Breast epithelium (tissue), 3 donors: ENCODE data around the gene ADH4.
"Not testable (repeated sequence)": the region's sequence is repeated elsewhere in the genome, so short reads cannot be mapped to it uniquely, and the experiment has no call there.

Experiments
- POLR2A ChIP-seq: fragments of 450-650 bp; IDR thresholded peaks from one replicate; pipeline ENCODE4 v1.6.1; 2016; ENCODE audit warnings: antibody characterized with exemption, mild to moderate bottlenecking, moderate library complexity
- TF ChIP-seq, protein P1 (sequence below), 3 donors: fragments of 450-650 bp; IDR thresholded peaks; one replicate each; pipeline ENCODE4 v1.5.1; 2016 to 2017; ENCODE audit warnings: antibody characterized with exemption in 3 of 3, mild to moderate bottlenecking in 3 of 3, moderate library complexity in 3 of 3

DNA sequence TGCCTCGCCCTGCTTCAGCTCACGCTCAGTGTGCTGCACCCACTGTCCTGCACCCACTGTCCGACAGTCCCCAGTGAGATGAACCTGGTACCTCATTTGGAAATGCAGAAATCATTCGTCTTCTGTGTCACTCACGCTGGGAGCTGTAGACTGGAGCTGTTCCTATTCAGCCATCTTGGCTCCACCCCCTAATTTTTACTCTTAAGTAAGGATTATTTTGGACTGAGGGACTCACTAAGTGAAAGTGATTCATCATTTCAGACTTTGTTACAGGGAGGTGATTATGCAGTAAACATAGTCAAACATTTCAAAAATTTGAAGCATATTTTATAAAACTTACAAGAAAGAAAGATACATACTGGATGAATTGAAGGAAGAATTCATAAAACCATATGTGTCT is 44.3 kb downstream of the ADH4 start:
- TF ChIP-seq, protein P1, sequence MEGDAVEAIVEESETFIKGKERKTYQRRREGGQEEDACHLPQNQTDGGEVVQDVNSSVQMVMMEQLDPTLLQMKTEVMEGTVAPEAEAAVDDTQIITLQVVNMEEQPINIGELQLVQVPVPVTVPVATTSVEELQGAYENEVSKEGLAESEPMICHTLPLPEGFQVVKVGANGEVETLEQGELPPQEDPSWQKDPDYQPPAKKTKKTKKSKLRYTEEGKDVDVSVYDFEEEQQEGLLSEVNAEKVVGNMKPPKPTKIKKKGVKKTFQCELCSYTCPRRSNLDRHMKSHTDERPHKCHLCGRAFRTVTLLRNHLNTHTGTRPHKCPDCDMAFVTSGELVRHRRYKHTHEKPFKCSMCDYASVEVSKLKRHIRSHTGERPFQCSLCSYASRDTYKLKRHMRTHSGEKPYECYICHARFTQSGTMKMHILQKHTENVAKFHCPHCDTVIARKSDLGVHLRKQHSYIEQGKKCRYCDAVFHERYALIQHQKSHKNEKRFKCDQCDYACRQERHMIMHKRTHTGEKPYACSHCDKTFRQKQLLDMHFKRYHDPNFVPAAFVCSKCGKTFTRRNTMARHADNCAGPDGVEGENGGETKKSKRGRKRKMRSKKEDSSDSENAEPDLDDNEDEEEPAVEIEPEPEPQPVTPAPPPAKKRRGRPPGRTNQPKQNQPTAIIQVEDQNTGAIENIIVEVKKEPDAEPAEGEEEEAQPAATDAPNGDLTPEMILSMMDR (IDR thresholded peaks at IDR 0.05) = not testable (repeated sequence)
- not testable (repeated sequence) for TF ChIP-seq POLR2A
